Left ventricle myocardium inferior (tissue), 1 donor: ENCODE results near the gene DERL3. TPM values are rescaled to one million over a fixed set of nuclear protein-coding genes. Genes with fewer than 3 reads are reported as not detected.
A peak's percentile ranks its signal among the peaks of the same experiment; 100 is the strongest.

Source experiments
- DNase-seq: peaks from one replicate; pipeline ENCODE4 v3.0.0-alpha.2; 2020
- H3K27ac ChIP-seq: fragments of 200-600 bp; replicated peaks from 2 replicates; pipeline ENCODE4 v1.8.0; 2021
- H3K27me3 ChIP-seq: fragments of 200-600 bp; 2 replicates; pipeline ENCODE4 v1.8.0; 2021; ENCODE audit warnings: low read depth
- H3K36me3 ChIP-seq: fragments of 200-600 bp; 2 replicates; pipeline ENCODE4 v1.8.0; 2021
- H3K4me1 ChIP-seq: fragments of 200-600 bp; 2 replicates; pipeline ENCODE4 v1.8.0; 2021
- H3K4me3 ChIP-seq: fragments of 200-600 bp; 2 replicates; pipeline ENCODE4 v1.8.0; 2021; ENCODE audit warnings: mild to moderate bottlenecking, moderate library complexity
- H3K9me3 ChIP-seq: fragments of 200-600 bp; replicated peaks from 2 replicates; pipeline ENCODE4 v1.8.0; 2021
- intact Hi-C: fragments of 100-400 bp; cut with micrococcal nuclease; formaldehyde crosslinking; loops from one replicate; pipeline ENCODE4 v1.11.0; 2022
- total RNA-seq: library from RNA; stranded (reverse); fragmentation: NEBNext Ultra II Directional; extraction: Animal tissue kit (Norgen Biotek cat#: 25700); gene quantifications from one replicate; pipeline ENCODE4 v1.2.1, GENCODE V29; 2021
- TF ChIP-seq, protein P1 (sequence below): fragments of 200-600 bp; IDR thresholded peaks from 2 replicates; pipeline ENCODE4 v1.8.0; 2021; ENCODE audit warnings: antibody characterized with exemption, mild to moderate bottlenecking, borderline replicate concordance
- donor health status: DM: no; HTN: yes; CAD: no; lungs with severe emphysema.

The DERL3 gene
- total RNA-seq, 1 donor from 2014 or later = 2.0 TPM

DNA sequence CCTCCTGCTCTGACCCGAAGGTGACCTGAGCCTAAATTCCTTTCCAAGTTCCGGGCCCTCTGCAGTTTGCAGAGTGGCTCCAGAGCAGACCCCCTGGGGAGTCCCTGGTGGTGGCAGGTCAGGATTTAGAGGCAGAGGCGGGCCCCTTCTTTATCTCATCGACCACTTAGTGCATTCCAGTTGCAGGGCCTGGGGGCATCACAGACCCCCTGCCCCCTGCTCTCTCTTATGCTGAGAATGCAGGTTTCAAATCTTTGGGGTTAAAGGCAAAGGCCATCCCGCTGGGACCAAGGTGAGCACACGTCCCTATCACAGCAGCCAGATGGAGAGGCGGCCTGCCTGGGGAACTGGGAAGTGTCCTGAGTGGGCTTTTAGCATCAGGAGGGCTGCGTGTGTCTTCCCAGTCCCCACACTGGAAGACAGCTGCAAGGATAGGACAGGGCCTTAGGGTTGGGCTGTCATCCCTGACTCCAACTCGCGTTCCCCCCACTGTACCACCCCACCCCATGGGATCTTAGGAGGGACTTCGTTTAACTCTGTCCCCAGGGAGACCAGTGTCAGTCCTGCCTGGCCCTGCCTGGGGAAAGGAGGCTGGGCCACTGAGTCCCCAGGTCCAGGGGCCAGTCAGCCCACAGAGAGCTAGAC lies 11.3 kb downstream of the DERL3 start:
- DNase-seq = no peak
- Histone ChIP-seq H3K27ac (peak overlapping the region; percentile 96), H3K4me1 (peaks cover 100% of the 10 kb centered on the region), H3K9me3 (no peaks in the 10 kb centered on the region), H3K36me3 (peaks cover 69% of the 10 kb centered on the region), H3K27me3 (no peaks in the 10 kb centered on the region), H3K4me3 (no peak overlapping the region)
- intact Hi-C loops = no loop called here
- TF ChIP-seq, protein P1, sequence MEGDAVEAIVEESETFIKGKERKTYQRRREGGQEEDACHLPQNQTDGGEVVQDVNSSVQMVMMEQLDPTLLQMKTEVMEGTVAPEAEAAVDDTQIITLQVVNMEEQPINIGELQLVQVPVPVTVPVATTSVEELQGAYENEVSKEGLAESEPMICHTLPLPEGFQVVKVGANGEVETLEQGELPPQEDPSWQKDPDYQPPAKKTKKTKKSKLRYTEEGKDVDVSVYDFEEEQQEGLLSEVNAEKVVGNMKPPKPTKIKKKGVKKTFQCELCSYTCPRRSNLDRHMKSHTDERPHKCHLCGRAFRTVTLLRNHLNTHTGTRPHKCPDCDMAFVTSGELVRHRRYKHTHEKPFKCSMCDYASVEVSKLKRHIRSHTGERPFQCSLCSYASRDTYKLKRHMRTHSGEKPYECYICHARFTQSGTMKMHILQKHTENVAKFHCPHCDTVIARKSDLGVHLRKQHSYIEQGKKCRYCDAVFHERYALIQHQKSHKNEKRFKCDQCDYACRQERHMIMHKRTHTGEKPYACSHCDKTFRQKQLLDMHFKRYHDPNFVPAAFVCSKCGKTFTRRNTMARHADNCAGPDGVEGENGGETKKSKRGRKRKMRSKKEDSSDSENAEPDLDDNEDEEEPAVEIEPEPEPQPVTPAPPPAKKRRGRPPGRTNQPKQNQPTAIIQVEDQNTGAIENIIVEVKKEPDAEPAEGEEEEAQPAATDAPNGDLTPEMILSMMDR = no peak

DNA sequence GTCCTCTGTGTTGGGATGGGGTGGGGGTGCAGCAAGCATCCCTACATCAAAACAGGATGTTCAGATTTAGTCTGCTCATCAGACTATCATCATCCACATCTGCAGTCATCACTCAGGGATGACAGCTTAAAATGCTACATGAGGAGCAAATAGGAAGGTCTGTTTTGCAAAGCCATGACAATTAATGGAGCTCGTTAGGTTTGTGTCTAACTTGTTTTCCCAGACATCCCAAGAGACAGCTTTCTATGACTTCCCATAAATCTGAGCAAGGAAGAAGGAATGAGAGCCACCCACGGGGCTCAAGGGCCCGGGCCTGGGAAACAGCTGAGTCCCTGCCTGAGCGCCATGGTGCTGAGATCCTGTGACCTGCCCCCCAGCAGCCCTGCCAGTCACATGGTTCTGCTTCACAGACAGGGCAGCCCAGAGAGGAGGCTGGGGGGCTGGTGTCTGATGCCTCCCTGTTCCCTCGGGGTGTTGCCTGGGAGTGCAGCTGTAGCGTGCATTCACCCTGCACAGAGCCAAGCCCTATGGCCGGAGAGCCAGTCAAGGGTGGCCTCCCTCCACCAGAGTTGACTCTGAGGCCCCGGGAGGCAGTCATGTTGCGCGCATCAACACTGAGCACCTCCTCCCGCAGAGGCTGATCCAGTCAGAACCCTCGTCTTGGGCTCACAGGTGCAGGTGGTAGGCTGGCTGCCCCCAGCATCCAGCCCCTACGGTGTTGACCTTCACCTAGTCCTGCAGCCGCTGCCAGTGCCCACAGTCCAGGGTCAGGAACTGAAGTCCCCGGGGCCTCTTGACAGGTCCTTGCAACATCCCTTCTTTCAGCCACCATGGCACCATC lies 12.1 kb downstream of the DERL3 start:
- no peak for DNase-seq
- peaks cover 73% of the 10 kb centered on the region for H3K36me3 ChIP-seq
- no peak overlapping the region for H3K4me3 ChIP-seq
- no peaks in the 10 kb centered on the region for H3K27me3 ChIP-seq
- H3K9me3 ChIP-seq = no peaks in the 10 kb centered on the region
- H3K4me1 ChIP-seq = peaks cover 100% of the 10 kb centered on the region
- TF ChIP-seq, protein P1 = no peak
- intact Hi-C loops = no loop called here
- peak overlapping the region; percentile 96 for H3K27ac ChIP-seq

DNA sequence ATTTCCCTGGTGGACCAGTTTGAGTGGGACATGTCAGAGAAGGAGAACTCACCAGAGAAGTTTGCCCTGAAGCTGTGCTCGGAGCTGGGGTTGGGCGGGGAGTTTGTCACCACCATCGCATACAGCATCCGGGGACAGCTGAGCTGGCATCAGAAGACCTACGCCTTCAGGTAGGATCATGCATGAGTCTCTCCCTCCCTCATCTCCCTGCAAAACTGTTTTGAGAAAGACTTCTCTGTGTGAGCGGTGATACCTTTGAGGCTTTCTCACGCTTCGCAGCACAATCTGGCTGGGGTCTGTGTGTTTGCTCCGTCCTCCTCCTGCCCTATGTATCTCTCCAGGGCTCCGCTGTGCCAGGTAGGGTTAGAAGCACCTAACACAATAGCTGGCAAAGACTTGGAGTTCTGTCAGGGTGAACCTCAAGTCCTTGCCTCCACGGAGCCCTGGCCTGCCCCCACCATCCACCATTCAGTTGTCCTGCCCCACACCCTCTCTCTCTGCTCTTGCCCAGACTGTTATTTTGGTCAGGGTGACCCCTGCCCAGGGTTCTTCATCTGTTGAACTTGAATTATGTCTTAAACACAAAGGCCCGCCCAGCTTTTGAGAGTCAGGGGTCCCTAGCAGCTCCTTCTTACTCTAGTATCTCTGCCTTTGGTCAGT lies 13.4 kb downstream of the DERL3 start:
- intact Hi-C loops = no loop called here
- peaks cover 75% of the 10 kb centered on the region for H3K36me3 ChIP-seq
- peaks cover 96% of the 10 kb centered on the region for H3K4me1 ChIP-seq
- no peak for DNase-seq
- TF ChIP-seq, protein P1 = no peak
- no peak overlapping the region for H3K4me3 ChIP-seq
- peak overlapping the region; percentile 96 for H3K27ac ChIP-seq
- H3K27me3 ChIP-seq = no peaks in the 10 kb centered on the region
- H3K9me3 ChIP-seq = no peaks in the 10 kb centered on the region

DNA sequence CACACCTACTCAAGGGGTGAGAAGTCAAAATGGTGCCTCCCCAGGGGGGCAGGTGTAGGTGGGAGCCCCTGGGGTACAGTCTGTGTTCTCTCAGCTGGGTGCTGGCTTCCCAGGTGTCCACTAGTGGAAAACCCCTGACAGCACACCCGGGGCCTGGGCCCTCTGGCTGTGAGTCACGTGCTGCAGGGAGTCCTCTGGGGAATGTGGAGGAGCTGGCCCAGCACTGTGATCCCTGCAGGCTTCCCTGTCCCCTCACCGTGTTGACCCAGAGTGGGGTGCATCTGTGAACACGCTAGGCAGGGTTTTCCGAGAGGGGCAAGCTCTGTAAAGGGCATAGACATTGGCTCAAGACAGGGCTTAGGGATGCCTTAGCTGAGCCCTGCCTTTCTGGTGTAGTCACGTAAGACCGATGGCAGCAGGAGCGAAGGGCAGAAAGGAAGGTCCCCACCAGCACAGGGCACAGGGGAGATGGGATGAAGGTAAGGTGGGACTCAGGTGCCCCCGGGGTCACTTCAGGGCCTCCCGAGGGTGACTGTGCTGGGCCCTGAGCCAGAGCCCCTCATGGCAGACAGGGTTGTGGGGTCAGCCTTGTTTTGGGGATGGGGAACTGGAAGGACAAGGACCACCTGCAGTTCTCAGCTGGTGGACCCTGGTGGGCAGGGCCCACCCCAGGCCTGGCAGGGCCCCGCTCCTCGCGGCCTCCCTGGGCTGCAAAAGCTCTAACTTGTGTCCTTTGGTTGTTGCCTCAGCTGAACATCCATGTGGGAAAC lies 14.1 kb downstream of the DERL3 start:
- Histone ChIP-seq H3K4me3 (no peak overlapping the region), H3K36me3 (peaks cover 82% of the 10 kb centered on the region), H3K9me3 (no peaks in the 10 kb centered on the region), H3K27me3 (no peaks in the 10 kb centered on the region), H3K27ac (peak overlapping the region; percentile 96), H3K4me1 (peaks cover 89% of the 10 kb centered on the region)
- DNase-seq = no peak
- TF ChIP-seq, protein P1 = no peak
- intact Hi-C loops = no loop called here

DNA sequence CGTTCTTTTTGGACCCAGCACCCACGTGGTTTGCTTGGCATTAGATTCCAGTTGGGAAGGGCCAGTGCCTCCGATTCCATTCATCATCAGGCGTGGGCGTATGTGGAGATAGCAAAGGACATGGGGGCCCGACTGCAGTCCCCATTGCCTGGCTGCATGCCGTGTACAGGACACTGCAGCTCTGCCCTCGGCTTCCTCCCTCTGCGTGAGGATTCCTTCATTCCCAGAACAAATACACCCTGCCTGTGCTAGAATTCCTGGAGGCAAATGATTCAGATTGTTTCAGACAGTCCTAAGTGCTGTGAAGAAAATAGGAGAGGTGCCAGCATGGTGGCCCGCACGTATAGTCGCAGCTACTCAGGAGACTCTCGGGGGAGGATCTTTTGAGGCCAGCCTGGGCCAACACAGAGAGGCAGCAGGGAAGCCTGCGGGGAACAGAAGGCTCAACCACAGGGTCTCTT lies 15.4 kb downstream of the DERL3 start:
- peaks cover 87% of the 10 kb centered on the region for H3K36me3 ChIP-seq
- peaks cover 76% of the 10 kb centered on the region for H3K4me1 ChIP-seq
- no peak overlapping the region for H3K4me3 ChIP-seq
- DNase-seq = no peak
- TF ChIP-seq, protein P1 = no peak
- H3K27me3 ChIP-seq = no peaks in the 10 kb centered on the region
- no peaks in the 10 kb centered on the region for H3K9me3 ChIP-seq
- intact Hi-C loops = no loop called here
- H3K27ac ChIP-seq = peak overlapping the region; percentile 96
